K562 (cell line): Measurements from ENCODE around the gene BEND6. TPM values are rescaled to one million over a fixed set of nuclear protein-coding genes. Genes with fewer than 3 reads are reported as not detected.

Source experiments
- ATF7 ChIP-seq: fragments of 450-650 bp; IDR thresholded peaks from 2 replicates; pipeline ENCODE4 v1.7.1; 2014; ENCODE audit warnings: mild to moderate bottlenecking, moderate library complexity
- CBX3 ChIP-seq, 2 experiments: IDR thresholded peaks; 1 replicate in 1 of 2; 2 replicates in 1 of 2; pipeline ENCODE4 v1.6.1; 2012; ENCODE audit warnings: inconsistent platforms in 2 of 2, low read length in 2 of 2, borderline replicate concordance in 1 of 2, control low read depth in 1 of 2
- EGR1 ChIP-seq: fragments of 450-650 bp; conservative IDR thresholded peaks from 2 replicates; pipeline ENCODE4 v1.6.1; 2017; ENCODE audit warnings: mild to moderate bottlenecking
- GABPB1 ChIP-seq: sonication (generic); formaldehyde crosslinking; IDR thresholded peaks from 2 replicates; pipeline ENCODE4 v1.8.0; 2022; ENCODE audit warnings: mild to moderate bottlenecking, missing genetic modification reagents
- HSF4 ChIP-seq: fragments of 250-450 bp; sonication (Bioruptor Pico); IDR thresholded peaks from 2 replicates; pipeline ENCODE4 v2.1.2; 2022; ENCODE audit warnings: mild to moderate bottlenecking, moderate library complexity, borderline replicate concordance
- LEF1 ChIP-seq: fragments of 450-650 bp; IDR thresholded peaks from 2 replicates; pipeline ENCODE4 v1.6.1; 2016; ENCODE audit warnings: mild to moderate bottlenecking
- POLR2H ChIP-seq: IDR thresholded peaks from 2 replicates; pipeline ENCODE4 v1.6.1; 2016; ENCODE audit warnings: missing genetic modification characterization, low read depth, mild to moderate bottlenecking, control low read depth, missing compliant biosample characterization, moderate library complexity
- ZNF589 ChIP-seq: fragments of 200-800 bp; sonication (Bioruptor generic); IDR thresholded peaks from 2 replicates; pipeline ENCODE4 v1.6.1; 2016; ENCODE audit warnings: low read depth, missing genetic modification characterization, missing compliant biosample characterization
- polyA plus RNA-seq, 8 experiments: library from polyadenylated mRNA; depleted of rRNA in 4 of 8; stranded (reverse) in 5 of 8; unstranded in 3 of 8; fragments of >200 nt; fragmentation: Nextera tagmentation in 2 of 8; fragmentation: Illumina TruSeq in 1 of 8; extraction: Ambion mirVana in 2 of 8; extraction: Trizol in 1 of 8; gene quantifications; 2 replicates each; pipeline versions ENCODE4 v1.2.1 to v1.2.3, GENCODE V29; 2011 to 2014; ENCODE audit warnings: inconsistent platforms in 1 of 8, missing spikeins in 1 of 8
- total RNA-seq, 7 experiments: library from RNA; depleted of rRNA in 6 of 7; stranded (reverse); fragments of >200 nt in 6 of 7; fragmentation: Illumina TruSeq in 2 of 7; extraction: Trizol in 2 of 7; gene quantifications; 2 replicates each; pipeline versions ENCODE4 v1.2.1 to v1.2.3, GENCODE V29; 2011 to 2021; ENCODE audit warnings: low replicate concordance in 1 of 7
- TF ChIP-seq, protein P1 (sequence below): fragments of 450-650 bp; IDR thresholded peaks from 2 replicates; pipeline ENCODE4 v1.6.1; 2018; ENCODE audit not compliant: partially characterized antibody
- TF ChIP-seq, protein P2 (sequence below), 2 experiments: IDR thresholded peaks; 2 replicates each; pipeline ENCODE4 v1.6.1; 2012; ENCODE audit warnings: improper control_type of control experiment in 2 of 2, low read depth in 2 of 2, low read length in 2 of 2, borderline replicate concordance in 1 of 2
- TF ChIP-seq, protein P3 (sequence below): fragments of 450-650 bp; IDR thresholded peaks from 2 replicates; pipeline ENCODE4 v1.6.1; 2014; ENCODE audit warnings: low read depth, mild to moderate bottlenecking, moderate library complexity, borderline replicate concordance
- TF ChIP-seq, protein P4 (sequence below): fragments of 450-650 bp; IDR thresholded peaks from 2 replicates; pipeline ENCODE4 v1.7.1; 2018; ENCODE audit warnings: mild to moderate bottlenecking, low read depth; ENCODE audit not compliant: partially characterized antibody

Gene BEND6
- total and polyA plus RNA-seq, 9 of the 15 experiments (the other 6 are each of a cell fraction or from before 2014, with no cell fraction given), result 0.37 to 4.0 (median 1.1) TPM

DNA sequence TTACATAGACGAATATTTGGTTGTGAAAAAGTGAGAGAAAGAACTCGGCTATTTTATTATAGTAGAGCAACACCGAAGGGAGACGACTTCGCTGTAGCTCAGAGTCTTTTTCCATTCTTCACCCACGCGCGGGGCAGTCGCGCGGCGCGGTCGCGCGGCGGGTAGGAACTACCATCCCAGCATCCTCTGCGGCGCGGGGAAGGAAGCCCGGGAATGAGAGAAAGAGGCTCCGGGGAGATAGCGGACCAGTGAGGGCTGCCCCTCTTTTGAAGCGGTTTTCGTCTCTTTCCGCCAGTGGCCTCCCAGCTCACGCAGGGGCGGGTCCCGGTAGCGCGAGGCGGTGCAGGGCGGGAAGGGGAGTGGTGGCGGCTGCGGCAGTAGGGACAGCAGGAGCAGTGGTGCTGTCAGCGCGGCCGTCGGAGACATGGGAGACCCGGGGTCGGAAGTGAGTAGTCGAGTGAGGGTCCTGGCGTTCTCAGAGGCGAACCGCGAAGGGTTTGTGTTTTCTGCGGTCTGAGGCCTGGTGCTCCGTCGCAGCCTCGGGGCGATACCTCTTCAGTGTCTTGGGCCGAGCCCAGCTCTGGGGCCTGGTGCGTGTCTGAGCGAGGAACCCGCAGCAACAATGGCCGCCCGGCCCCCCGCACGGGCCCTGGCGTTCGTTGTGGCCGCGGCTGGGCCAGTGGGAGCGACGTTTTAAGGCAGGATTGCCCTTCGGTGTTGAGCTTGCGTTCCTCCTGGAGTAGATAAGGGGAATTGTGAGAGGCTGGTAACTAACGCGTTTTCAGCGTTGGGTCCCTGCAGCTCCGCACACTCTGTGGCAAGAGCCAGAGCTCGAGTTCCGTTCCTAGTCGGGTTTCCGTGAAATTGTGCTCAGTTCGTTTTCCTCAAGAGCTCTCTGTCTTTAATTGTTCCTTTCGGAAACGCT is 91.7 kb downstream of the BEND6 start, which contains the start of gene KIAA1586 (continued):
- TF ChIP-seq, protein P1, sequence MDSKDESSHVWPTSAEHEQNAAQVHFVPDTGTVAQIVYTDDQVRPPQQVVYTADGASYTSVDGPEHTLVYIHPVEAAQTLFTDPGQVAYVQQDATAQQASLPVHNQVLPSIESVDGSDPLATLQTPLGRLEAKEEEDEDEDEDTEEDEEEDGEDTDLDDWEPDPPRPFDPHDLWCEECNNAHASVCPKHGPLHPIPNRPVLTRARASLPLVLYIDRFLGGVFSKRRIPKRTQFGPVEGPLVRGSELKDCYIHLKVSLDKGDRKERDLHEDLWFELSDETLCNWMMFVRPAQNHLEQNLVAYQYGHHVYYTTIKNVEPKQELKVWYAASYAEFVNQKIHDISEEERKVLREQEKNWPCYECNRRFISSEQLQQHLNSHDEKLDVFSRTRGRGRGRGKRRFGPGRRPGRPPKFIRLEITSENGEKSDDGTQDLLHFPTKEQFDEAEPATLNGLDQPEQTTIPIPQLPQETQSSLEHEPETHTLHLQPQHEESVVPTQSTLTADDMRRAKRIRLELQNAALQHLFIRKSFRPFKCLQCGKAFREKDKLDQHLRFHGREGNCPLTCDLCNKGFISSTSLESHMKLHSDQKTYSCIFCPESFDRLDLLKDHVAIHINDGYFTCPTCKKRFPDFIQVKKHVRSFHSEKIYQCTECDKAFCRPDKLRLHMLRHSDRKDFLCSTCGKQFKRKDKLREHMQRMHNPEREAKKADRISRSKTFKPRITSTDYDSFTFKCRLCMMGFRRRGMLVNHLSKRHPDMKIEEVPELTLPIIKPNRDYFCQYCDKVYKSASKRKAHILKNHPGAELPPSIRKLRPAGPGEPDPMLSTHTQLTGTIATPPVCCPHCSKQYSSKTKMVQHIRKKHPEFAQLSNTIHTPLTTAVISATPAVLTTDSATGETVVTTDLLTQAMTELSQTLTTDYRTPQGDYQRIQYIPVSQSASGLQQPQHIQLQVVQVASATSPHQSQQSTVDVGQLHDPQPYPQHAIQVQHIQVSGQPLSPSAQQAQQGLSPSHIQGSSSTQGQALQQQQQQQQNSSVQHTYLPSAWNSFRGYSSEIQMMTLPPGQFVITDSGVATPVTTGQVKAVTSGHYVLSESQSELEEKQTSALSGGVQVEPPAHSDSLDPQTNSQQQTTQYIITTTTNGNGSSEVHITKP, result peak; percentile 42
- TF ChIP-seq ATF7 (peak; percentile 57; the same call in 1 of the 2 replicates), ZNF589 (CRISPR knock-in tag) (0 out of 2 replicates have a peak, but pooled peaks have one; percentile 28), GABPB1 (peak; percentile 57; the same call in 1 of the 2 replicates), HSF4 (peak; percentile 24; the same call in 1 of the 2 replicates), EGR1 (peak; percentile 79), LEF1 (peak; percentile 71), POLR2H (tag) (peak; percentile 68), CBX3 (IDR thresholded peaks at IDR 0.05; ENCODE audit: borderline replicate concordance in 1 of 2, low read length in 2 of 2) (peak in 1 of 2 experiments; percentile 65; a peak in 1 of 3 replicates)
- TF ChIP-seq, protein P2, sequence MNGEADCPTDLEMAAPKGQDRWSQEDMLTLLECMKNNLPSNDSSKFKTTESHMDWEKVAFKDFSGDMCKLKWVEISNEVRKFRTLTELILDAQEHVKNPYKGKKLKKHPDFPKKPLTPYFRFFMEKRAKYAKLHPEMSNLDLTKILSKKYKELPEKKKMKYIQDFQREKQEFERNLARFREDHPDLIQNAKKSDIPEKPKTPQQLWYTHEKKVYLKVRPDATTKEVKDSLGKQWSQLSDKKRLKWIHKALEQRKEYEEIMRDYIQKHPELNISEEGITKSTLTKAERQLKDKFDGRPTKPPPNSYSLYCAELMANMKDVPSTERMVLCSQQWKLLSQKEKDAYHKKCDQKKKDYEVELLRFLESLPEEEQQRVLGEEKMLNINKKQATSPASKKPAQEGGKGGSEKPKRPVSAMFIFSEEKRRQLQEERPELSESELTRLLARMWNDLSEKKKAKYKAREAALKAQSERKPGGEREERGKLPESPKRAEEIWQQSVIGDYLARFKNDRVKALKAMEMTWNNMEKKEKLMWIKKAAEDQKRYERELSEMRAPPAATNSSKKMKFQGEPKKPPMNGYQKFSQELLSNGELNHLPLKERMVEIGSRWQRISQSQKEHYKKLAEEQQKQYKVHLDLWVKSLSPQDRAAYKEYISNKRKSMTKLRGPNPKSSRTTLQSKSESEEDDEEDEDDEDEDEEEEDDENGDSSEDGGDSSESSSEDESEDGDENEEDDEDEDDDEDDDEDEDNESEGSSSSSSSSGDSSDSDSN (IDR thresholded peaks at IDR 0.05; ENCODE audit: borderline replicate concordance in 1 of 2, low read depth in 2 of 2, low read length in 2 of 2), result peak; percentile 54 to 73; a peak in 1 of 4 replicates
- TF ChIP-seq, protein P3, sequence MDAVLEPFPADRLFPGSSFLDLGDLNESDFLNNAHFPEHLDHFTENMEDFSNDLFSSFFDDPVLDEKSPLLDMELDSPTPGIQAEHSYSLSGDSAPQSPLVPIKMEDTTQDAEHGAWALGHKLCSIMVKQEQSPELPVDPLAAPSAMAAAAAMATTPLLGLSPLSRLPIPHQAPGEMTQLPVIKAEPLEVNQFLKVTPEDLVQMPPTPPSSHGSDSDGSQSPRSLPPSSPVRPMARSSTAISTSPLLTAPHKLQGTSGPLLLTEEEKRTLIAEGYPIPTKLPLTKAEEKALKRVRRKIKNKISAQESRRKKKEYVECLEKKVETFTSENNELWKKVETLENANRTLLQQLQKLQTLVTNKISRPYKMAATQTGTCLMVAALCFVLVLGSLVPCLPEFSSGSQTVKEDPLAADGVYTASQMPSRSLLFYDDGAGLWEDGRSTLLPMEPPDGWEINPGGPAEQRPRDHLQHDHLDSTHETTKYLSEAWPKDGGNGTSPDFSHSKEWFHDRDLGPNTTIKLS, result peak; percentile 71; the same call in 1 of the 2 replicates
- TF ChIP-seq, protein P4, sequence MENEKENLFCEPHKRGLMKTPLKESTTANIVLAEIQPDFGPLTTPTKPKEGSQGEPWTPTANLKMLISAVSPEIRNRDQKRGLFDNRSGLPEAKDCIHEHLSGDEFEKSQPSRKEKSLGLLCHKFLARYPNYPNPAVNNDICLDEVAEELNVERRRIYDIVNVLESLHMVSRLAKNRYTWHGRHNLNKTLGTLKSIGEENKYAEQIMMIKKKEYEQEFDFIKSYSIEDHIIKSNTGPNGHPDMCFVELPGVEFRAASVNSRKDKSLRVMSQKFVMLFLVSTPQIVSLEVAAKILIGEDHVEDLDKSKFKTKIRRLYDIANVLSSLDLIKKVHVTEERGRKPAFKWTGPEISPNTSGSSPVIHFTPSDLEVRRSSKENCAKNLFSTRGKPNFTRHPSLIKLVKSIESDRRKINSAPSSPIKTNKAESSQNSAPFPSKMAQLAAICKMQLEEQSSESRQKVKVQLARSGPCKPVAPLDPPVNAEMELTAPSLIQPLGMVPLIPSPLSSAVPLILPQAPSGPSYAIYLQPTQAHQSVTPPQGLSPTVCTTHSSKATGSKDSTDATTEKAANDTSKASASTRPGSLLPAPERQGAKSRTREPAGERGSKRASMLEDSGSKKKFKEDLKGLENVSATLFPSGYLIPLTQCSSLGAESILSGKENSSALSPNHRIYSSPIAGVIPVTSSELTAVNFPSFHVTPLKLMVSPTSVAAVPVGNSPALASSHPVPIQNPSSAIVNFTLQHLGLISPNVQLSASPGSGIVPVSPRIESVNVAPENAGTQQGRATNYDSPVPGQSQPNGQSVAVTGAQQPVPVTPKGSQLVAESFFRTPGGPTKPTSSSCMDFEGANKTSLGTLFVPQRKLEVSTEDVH, result peak; percentile 76
